DND-41 (cell line): ENCODE results near the gene PRR19.
A peak's percentile ranks its signal among the peaks of the same experiment; 100 is the strongest.
"Not testable (repeated sequence)": the region's sequence is repeated elsewhere in the genome, so short reads cannot be mapped to it uniquely, and the experiment has no call there.

Source experiments
- ATAC-seq: fragments of 200-7000 bp; cut with Tn5 transposase; 3 replicates; pipeline ENCODE4 v1.9.1; 2021; ENCODE audit warnings: low read depth; ENCODE audit not compliant: insufficient read depth
- DNase-seq: peaks from one replicate; pipeline ENCODE4 v3.0.0-alpha.2; 2020
- H2AFZ ChIP-seq: 2 replicates; pipeline ENCODE4 v1.6.0; 2012; ENCODE audit warnings: low read depth, low read length
- H3K27ac ChIP-seq: 2 replicates; pipeline ENCODE4 v1.5.1; 2012; ENCODE audit warnings: low read length, inconsistent platforms
- H3K27me3 ChIP-seq: fragments of 200-600 bp; sonication (generic); 2 replicates; pipeline ENCODE4 v1.6.0; 2012; ENCODE audit warnings: low read length, mild to moderate bottlenecking, inconsistent platforms; ENCODE audit not compliant: insufficient read depth, poor library complexity
- H3K36me3 ChIP-seq: 2 replicates; pipeline ENCODE4 v1.5.1; 2012; ENCODE audit warnings: low read length, inconsistent platforms; ENCODE audit not compliant: insufficient read depth
- H3K4me1 ChIP-seq: 2 replicates; pipeline ENCODE4 v1.5.1; 2012; ENCODE audit warnings: mild to moderate bottlenecking, low read length; ENCODE audit not compliant: insufficient read depth
- H3K4me2 ChIP-seq: 2 replicates; pipeline ENCODE4 v1.6.0; 2012; ENCODE audit warnings: mild to moderate bottlenecking, moderate library complexity, low read length, inconsistent platforms; ENCODE audit not compliant: insufficient read depth
- H3K4me3 ChIP-seq, 2 experiments: fragments of 200-600 bp in 1 of 2; shearing (Covaris generic) in 1 of 2; 2 replicates each; pipeline ENCODE4 v1.5.1; 2012 to 2016; ENCODE audit warnings: inconsistent platforms in 2 of 2, low read length in 2 of 2, mild to moderate bottlenecking in 2 of 2, low read depth in 1 of 2, moderate library complexity in 1 of 2
- H3K79me2 ChIP-seq: 2 replicates; pipeline ENCODE4 v1.6.0; 2012; ENCODE audit warnings: low read length, inconsistent platforms; ENCODE audit not compliant: insufficient read depth
- H3K9ac ChIP-seq: 2 replicates; pipeline ENCODE4 v1.6.0; 2012; ENCODE audit warnings: low read depth, mild to moderate bottlenecking, inconsistent platforms, low read length, moderate library complexity
- H3K9me3 ChIP-seq: 2 replicates; pipeline ENCODE4 v1.5.1; 2012; ENCODE audit warnings: low read length, moderate library complexity, mild to moderate bottlenecking, inconsistent platforms; ENCODE audit not compliant: insufficient read depth, severe bottlenecking
- H4K20me1 ChIP-seq: 2 replicates; pipeline ENCODE4 v1.6.0; 2012; ENCODE audit warnings: low read length; ENCODE audit not compliant: insufficient read depth
- EZH2 ChIP-seq: IDR thresholded peaks from 3 replicates; pipeline ENCODE4 v1.6.1; 2012; ENCODE audit warnings: borderline replicate concordance, low read depth, mild to moderate bottlenecking, moderate library complexity, low read length, inconsistent platforms; ENCODE audit not compliant: severe bottlenecking
- TF ChIP-seq, protein P1 (sequence below): IDR thresholded peaks from 2 replicates; pipeline ENCODE4 v1.5.1; 2012; ENCODE audit warnings: borderline replicate concordance, low read length, moderate library complexity, mild to moderate bottlenecking; ENCODE audit not compliant: poor library complexity, severe bottlenecking; ENCODE audit errors: extremely low read depth

The PRR19 gene

GRCh38 chr19:42254089-42254849 is 47.7 kb upstream of the PRR19 start:
- peaks cover 31% of the 10 kb centered on the region for H4K20me1 ChIP-seq
- H3K4me3 ChIP-seq: peak overlapping the region; percentile 90 to 98
- H2AFZ ChIP-seq: peak overlapping the region; percentile 80
- H3K79me2 ChIP-seq: peaks cover 50% of the 10 kb centered on the region
- H3K4me1 ChIP-seq: peaks cover 28% of the 10 kb centered on the region
- H3K36me3 ChIP-seq: peaks cover 21% of the 10 kb centered on the region
- peak; percentile 51 for ATAC-seq
- TF ChIP-seq EZH2: no peak
- TF ChIP-seq, protein P1, sequence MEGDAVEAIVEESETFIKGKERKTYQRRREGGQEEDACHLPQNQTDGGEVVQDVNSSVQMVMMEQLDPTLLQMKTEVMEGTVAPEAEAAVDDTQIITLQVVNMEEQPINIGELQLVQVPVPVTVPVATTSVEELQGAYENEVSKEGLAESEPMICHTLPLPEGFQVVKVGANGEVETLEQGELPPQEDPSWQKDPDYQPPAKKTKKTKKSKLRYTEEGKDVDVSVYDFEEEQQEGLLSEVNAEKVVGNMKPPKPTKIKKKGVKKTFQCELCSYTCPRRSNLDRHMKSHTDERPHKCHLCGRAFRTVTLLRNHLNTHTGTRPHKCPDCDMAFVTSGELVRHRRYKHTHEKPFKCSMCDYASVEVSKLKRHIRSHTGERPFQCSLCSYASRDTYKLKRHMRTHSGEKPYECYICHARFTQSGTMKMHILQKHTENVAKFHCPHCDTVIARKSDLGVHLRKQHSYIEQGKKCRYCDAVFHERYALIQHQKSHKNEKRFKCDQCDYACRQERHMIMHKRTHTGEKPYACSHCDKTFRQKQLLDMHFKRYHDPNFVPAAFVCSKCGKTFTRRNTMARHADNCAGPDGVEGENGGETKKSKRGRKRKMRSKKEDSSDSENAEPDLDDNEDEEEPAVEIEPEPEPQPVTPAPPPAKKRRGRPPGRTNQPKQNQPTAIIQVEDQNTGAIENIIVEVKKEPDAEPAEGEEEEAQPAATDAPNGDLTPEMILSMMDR: peak; percentile 4
- H3K9ac ChIP-seq: peak overlapping the region; percentile 98
- DNase-seq: peak; percentile 83
- no peaks in the 10 kb centered on the region for H3K9me3 ChIP-seq
- peak overlapping the region; percentile 90 for H3K4me2 ChIP-seq
- no peaks in the 10 kb centered on the region for H3K27me3 ChIP-seq
- H3K27ac ChIP-seq: peak overlapping the region; percentile 98

DNA sequence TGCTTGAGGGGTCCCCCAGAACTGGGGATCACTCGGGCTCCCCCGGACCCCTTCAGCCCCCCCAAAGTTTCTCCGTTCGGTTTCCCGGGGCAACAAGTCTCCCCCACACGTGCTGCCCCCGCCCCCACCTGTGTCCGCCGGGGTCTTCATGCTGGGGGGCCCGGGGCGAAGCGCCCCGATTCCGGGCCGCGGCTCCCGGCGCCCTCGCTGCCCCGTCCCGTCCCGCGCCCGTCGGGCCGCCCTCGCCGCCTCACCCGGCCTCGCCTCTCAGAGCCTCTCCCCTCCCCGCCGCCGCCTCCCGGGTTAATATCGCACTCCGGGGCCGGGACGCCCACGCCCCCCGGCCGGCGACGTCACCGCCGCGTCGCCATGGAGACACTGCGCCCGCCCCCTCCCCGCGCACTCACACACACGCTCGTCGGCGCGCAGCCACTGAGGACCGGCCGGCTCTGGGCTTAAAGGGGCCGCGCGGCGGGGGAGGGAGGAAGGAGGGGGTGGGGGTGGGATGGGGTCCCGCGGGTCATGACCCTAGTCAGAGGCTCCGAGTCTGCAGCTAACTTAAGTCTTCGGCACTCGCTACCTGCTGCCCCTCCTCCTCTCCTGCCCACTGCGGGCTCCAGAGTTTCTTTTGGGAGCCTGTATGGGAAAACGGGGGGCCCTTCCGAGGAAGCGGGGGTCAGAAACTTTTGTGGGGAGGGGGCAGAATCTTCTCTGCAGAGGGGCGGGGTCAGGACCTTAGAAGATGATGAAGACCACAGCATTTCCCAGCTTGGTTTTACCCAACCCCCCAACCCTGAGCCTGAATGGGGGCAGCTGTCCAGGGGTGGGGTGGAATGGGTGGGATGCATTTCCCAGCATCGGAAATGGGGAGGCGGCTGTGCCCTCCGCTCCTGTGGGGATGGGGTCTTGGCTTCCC is 46.8 kb upstream of the PRR19 start, which contains the start of gene ERF:
TSS of gene ERF (minus strand) at position 279 of the 916 bp plus-strand sequence. CDS start at position 150, 129 bp downstream.
- Histone ChIP-seq H3K9me3 (no peaks in the 10 kb centered on the region), H3K79me2 (peaks cover 44% of the 10 kb centered on the region), H3K27me3 (no peaks in the 10 kb centered on the region), H3K9ac (peak within 1 kb of the TSS; percentile 98), H3K4me3 (peak within 1 kb of the TSS; percentile 90 to 98), H3K27ac (peak within 1 kb of the TSS; percentile 98), H3K36me3 (peaks cover 13% of the 10 kb centered on the region), H2AFZ (peak within 1 kb of the TSS; percentile 80), H4K20me1 (peaks cover 25% of the 10 kb centered on the region), H3K4me1 (peaks cover 28% of the 10 kb centered on the region), H3K4me2 (peak within 1 kb of the TSS; percentile 90)
- DNase-seq (peak; percentile 93), ATAC-seq (peak; percentile 69)
- TF ChIP-seq, protein P1: no peak

DNA sequence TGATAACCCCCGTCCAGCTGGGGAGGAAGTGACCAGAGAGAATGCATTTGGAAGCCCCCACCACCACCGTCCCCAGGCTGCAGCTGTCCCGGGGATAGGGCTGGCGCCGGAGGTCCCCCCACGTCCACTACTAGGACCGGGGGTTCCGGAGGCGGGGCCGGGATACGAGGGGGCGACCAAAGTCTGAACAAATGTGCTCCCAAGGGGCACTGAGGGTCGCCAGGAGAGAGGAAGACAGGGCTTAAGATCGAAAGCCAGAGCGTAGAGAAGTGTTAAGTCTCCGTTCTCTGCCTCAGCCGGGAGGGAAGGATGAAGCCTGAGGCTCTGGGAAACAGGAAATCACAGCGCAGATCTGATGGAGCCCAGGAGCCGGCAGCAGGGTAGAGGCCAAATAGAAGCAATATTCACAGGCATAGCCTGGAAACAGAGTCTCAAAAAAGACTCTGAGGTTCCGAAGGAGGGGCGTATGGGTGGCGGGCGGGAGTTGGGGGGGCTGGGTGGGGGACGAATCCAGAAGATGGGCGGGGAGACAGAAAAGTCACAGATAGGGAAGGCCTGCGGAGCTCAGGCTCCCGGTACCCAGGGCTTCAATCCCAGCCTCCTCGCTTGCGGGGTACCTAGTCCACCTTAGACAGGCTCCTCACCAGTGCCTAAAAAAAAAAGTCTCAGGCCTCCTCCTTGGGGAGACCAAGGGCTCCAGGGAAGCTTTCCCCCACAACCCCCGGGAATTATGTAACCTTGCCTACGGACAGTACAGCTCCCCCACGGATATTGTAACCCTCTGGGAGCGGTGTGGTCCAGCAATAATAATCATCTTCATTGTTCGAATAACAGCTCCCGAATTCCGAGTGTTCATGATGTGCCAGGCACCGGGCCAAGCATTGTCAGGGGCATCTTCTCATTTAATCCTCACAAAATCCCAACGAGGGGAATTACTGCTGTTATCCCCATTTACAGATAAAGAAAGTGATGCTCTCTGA is 45.9 kb upstream of the PRR19 start:
- peaks cover 28% of the 10 kb centered on the region for H3K4me1 ChIP-seq
- H3K9me3 ChIP-seq: no peaks in the 10 kb centered on the region
- peak overlapping the region; percentile 90 for H3K4me2 ChIP-seq
- ATAC-seq: no peak
- DNase-seq: no peak
- H3K79me2 ChIP-seq: peaks cover 34% of the 10 kb centered on the region
- H3K36me3 ChIP-seq: peaks cover 4% of the 10 kb centered on the region; the same call in 1 of the 2 replicates
- H3K4me3 ChIP-seq: peak overlapping the region; percentile 43 to 98; a peak in 3 of 4 replicates
- H2AFZ ChIP-seq: peak overlapping the region; percentile 75
- TF ChIP-seq EZH2: no peak
- TF ChIP-seq, protein P1: no peak
- H3K27ac ChIP-seq: peak overlapping the region; percentile 68; the same call in 1 of the 2 replicates
- H3K9ac ChIP-seq: peak overlapping the region; percentile 98
- H4K20me1 ChIP-seq: peaks cover 16% of the 10 kb centered on the region
- no peaks in the 10 kb centered on the region for H3K27me3 ChIP-seq

GRCh38 chr19:42257842-42258241 is 44.1 kb upstream of the PRR19 start:
- Histone ChIP-seq H3K79me2 (peaks cover 17% of the 10 kb centered on the region), H3K4me1 (peaks cover 14% of the 10 kb centered on the region)
- H3K9me3 ChIP-seq, H3K4me2 ChIP-seq, H3K9ac ChIP-seq, DNase-seq, ATAC-seq, H3K36me3 ChIP-seq, H3K4me3 ChIP-seq, H3K27me3 ChIP-seq, H3K27ac ChIP-seq, H4K20me1 ChIP-seq, H2AFZ ChIP-seq: not testable (repeated sequence)
